ENCODE results near the gene GJD4. TPM values are rescaled to one million over a fixed set of nuclear protein-coding genes. Genes with fewer than 3 reads are reported as not detected.

The GJD4 gene
- total and polyA plus RNA-seq, 4 donors: not detected

GRCh38 chr10:35585903-35586535 lies 19.1 kb upstream of the GJD4 start:
- Histone ChIP-seq H3K36me3 (ENCODE audit: control insufficient read depth in 4 of 4, insufficient read depth in 3 of 4, low read depth in 1 of 4, low read length in 3 of 4) (no peaks in the 10 kb centered on the region), H3K4me3 (ENCODE audit: low read depth in 1 of 3, low read length in 3 of 3) (no peak overlapping the region), H3K4me1 (ENCODE audit: control insufficient read depth in 4 of 4, insufficient read depth in 4 of 4, low read length in 3 of 4) (no peaks in the 10 kb centered on the region), H3K9ac (ENCODE audit: low read depth in 1 of 2, low read length in 2 of 2) (no peak overlapping the region), H3K27me3 (ENCODE audit: control insufficient read depth in 4 of 4, insufficient read depth in 4 of 4, low read length in 3 of 4) (no peaks in the 10 kb centered on the region), H3K27ac (ENCODE audit: low read depth in 1 of 2, low read length in 2 of 2) (no peak overlapping the region), H3K9me3 (ENCODE audit: control insufficient read depth in 4 of 4, low read length in 3 of 4) (peaks cover 0 to 5% (median 3%) of the 10 kb centered on the region in 4 donors)
- TF ChIP-seq YY1 (IDR thresholded peaks at IDR 0.05) (no peak), GABPA (IDR thresholded peaks at IDR 0.05 in 1 of 2, conservative IDR thresholded peaks at IDR 0.05 in 1 of 2) (no peak), MAX (IDR thresholded peaks at IDR 0.05) (no peak), ZBTB33 (IDR thresholded peaks at IDR 0.05) (no peak), JUND (IDR thresholded peaks at IDR 0.05) (no peak), HNF4A (conservative IDR thresholded peaks at IDR 0.05) (no peak), FOXA1 (IDR thresholded peaks at IDR 0.05) (no peak), CTCF (IDR thresholded peaks at IDR 0.05; ENCODE audit: low read depth, low read length, missing input control) (no peak), TAF1 (conservative IDR thresholded peaks at IDR 0.05) (no peak), FOXA2 (IDR thresholded peaks at IDR 0.05) (no peak), SP1 (IDR thresholded peaks at IDR 0.05) (no peak)
- DNase-seq (ENCODE audit: low spot score): no peak
- 61% methylated on average over 8 of the region's 8 CpGs for WGBS

GRCh38 chr10:35588836-35589235 lies 16.3 kb upstream of the GJD4 start:
- Histone ChIP-seq H3K9ac (ENCODE audit: low read depth in 1 of 2, low read length in 2 of 2) (no peak overlapping the region), H3K27me3 (ENCODE audit: control insufficient read depth in 4 of 4, insufficient read depth in 4 of 4, low read length in 3 of 4) (no peaks in the 10 kb centered on the region), H3K9me3 (ENCODE audit: control insufficient read depth in 4 of 4, low read length in 3 of 4) (peaks cover 0 to 6% (median 3%) of the 10 kb centered on the region in 4 donors), H3K4me3 (ENCODE audit: low read depth in 1 of 3, low read length in 3 of 3) (no peak overlapping the region), H3K27ac (ENCODE audit: low read depth in 1 of 2, low read length in 2 of 2) (no peak overlapping the region), H3K36me3 (ENCODE audit: control insufficient read depth in 4 of 4, insufficient read depth in 3 of 4, low read depth in 1 of 4, low read length in 3 of 4) (no peaks in the 10 kb centered on the region), H3K4me1 (ENCODE audit: control insufficient read depth in 4 of 4, insufficient read depth in 4 of 4, low read length in 3 of 4) (no peaks in the 10 kb centered on the region)
- TF ChIP-seq HNF4A (conservative IDR thresholded peaks at IDR 0.05) (no peak), TAF1 (conservative IDR thresholded peaks at IDR 0.05) (no peak), RAD21 (IDR thresholded peaks at IDR 0.05) (no peak), REST (IDR thresholded peaks at IDR 0.05) (no peak)
- no peak for DNase-seq (ENCODE audit: low spot score)
